K562 (cell line): ENCODE data around the gene OR7C1. TPM values are rescaled to one million over a fixed set of nuclear protein-coding genes. Genes with fewer than 3 reads are reported as not detected.
A peak's percentile ranks its signal among the peaks of the same experiment; 100 is the strongest.
"Not testable (repeated sequence)": the region's sequence is repeated elsewhere in the genome, so short reads cannot be mapped to it uniquely, and the experiment has no call there.

Experiments used
- C11orf30 ChIP-seq: fragments of 450-650 bp; IDR thresholded peaks from 2 replicates; pipeline ENCODE4 v1.6.1; 2016; ENCODE audit warnings: low read depth, mild to moderate bottlenecking
- CEBPG ChIP-seq, 3 experiments: fragments of 200-800 bp in 1 of 3; sonication (Bioruptor generic) in 1 of 3; sonication (generic) in 1 of 3; formaldehyde crosslinking in 1 of 3; IDR thresholded peaks in 2 of 3; conservative IDR thresholded peaks in 1 of 3; 2 replicates each; pipeline versions ENCODE4 v1.6.1 to v1.8.0; 2016 to 2022; ENCODE audit warnings: missing compliant biosample characterization in 2 of 3, missing genetic modification characterization in 2 of 3, mild to moderate bottlenecking in 1 of 3, missing genetic modification reagents in 1 of 3
- CREM ChIP-seq: IDR thresholded peaks from 2 replicates; pipeline ENCODE4 v1.6.1; 2014; ENCODE audit warnings: antibody characterized with exemption, low read depth
- DEAF1 ChIP-seq: fragments of 450-650 bp; formaldehyde crosslinking; IDR thresholded peaks from 2 replicates; pipeline ENCODE4 v1.4.0; 2020; ENCODE audit warnings: mild to moderate bottlenecking, moderate library complexity
- ESRRA ChIP-seq: fragments of 450-650 bp; IDR thresholded peaks from 2 replicates; pipeline ENCODE4 v1.6.1; 2014; ENCODE audit warnings: low read depth, mild to moderate bottlenecking, moderate library complexity, borderline replicate concordance
- ETV5 ChIP-seq: sonication (generic); formaldehyde crosslinking; IDR thresholded peaks from 2 replicates; pipeline ENCODE4 v1.4.0; 2020; ENCODE audit warnings: low read depth, mild to moderate bottlenecking, missing genetic modification reagents
- FOS ChIP-seq: IDR thresholded peaks from 3 replicates; pipeline ENCODE4 v1.6.1; 2011; ENCODE audit not compliant: insufficient read length; ENCODE audit errors: extremely low read depth
- HDAC2 ChIP-seq: fragments of 450-650 bp; IDR thresholded peaks from 2 replicates; pipeline ENCODE4 v1.6.1; 2016; ENCODE audit warnings: mild to moderate bottlenecking
- HLTF ChIP-seq: fragments of 450-650 bp; IDR thresholded peaks from 2 replicates; pipeline ENCODE4 v1.6.1; 2016
- KLF16 ChIP-seq: IDR thresholded peaks from 2 replicates; pipeline ENCODE4 v1.6.1; 2016; ENCODE audit warnings: antibody characterized with exemption
- MECOM ChIP-seq: fragments of 250-450 bp; sonication (Bioruptor Pico); IDR thresholded peaks from 2 replicates; pipeline ENCODE4 v1.8.0; 2022; ENCODE audit warnings: inconsistent platforms
- MTA3 ChIP-seq: fragments of 450-650 bp; formaldehyde crosslinking; IDR thresholded peaks from 2 replicates; pipeline ENCODE4 v1.6.1; 2017; ENCODE audit warnings: mild to moderate bottlenecking, borderline replicate concordance
- OTX1 ChIP-seq: fragments of 450-650 bp; formaldehyde crosslinking; IDR thresholded peaks from 2 replicates; pipeline ENCODE4 v1.4.0; 2022; ENCODE audit warnings: mild to moderate bottlenecking
- POLR2AphosphoS5 ChIP-seq: IDR thresholded peaks from 2 replicates; pipeline ENCODE4 v1.6.1; 2011; ENCODE audit warnings: mild to moderate bottlenecking, low read depth, low read length, moderate library complexity; ENCODE audit not compliant: control insufficient read depth, insufficient read depth
- POLR2G ChIP-seq: fragments of 200-400 bp; formaldehyde crosslinking; IDR thresholded peaks from 2 replicates; pipeline ENCODE4 v1.6.1; 2017; ENCODE audit warnings: low read depth, mild to moderate bottlenecking, antibody characterized with exemption, low read length, moderate library complexity
- PTBP1 ChIP-seq: fragments of 200-400 bp; formaldehyde crosslinking; IDR thresholded peaks from 2 replicates; pipeline ENCODE4 v1.6.1; 2017; ENCODE audit warnings: low read depth, low read length
- RBFOX2 ChIP-seq: fragments of 200-400 bp; formaldehyde crosslinking; IDR thresholded peaks from 2 replicates; pipeline ENCODE4 v1.6.1; 2017; ENCODE audit warnings: low read depth, mild to moderate bottlenecking, low read length, moderate library complexity
- RNF2 ChIP-seq: sonication (generic); IDR thresholded peaks from 2 replicates; pipeline ENCODE4 v1.6.1; 2016
- SMARCA5 ChIP-seq: fragments of 450-650 bp; IDR thresholded peaks from 2 replicates; pipeline ENCODE4 v1.6.1; 2016
- STAT5A ChIP-seq: IDR thresholded peaks from 2 replicates; pipeline ENCODE4 v1.6.1; 2012; ENCODE audit warnings: low read length, inconsistent platforms, borderline replicate concordance
- TAL1 ChIP-seq: fragments of 450-650 bp; IDR thresholded peaks from 2 replicates; pipeline ENCODE4 v1.6.1; 2016; ENCODE audit warnings: mild to moderate bottlenecking
- ZFP36 ChIP-seq: fragments of 150-350 bp; IDR thresholded peaks from 2 replicates; pipeline ENCODE4 v1.6.1; 2018; ENCODE audit warnings: low read length, low read depth; ENCODE audit not compliant: partially characterized antibody
- ZNF239 ChIP-seq: fragments of 250-450 bp; sonication (Bioruptor Pico); IDR thresholded peaks from 2 replicates; pipeline ENCODE4 v1.4.0; 2020; ENCODE audit warnings: mild to moderate bottlenecking
- ZNF583 ChIP-seq: fragments of 250-450 bp; sonication (Bioruptor Pico); IDR thresholded peaks from 2 replicates; pipeline ENCODE4 v1.4.0; 2020
- polyA plus RNA-seq, 8 experiments: library from polyadenylated mRNA; depleted of rRNA in 4 of 8; stranded (reverse) in 5 of 8; unstranded in 3 of 8; fragments of >200 nt; fragmentation: Nextera tagmentation in 2 of 8; fragmentation: Illumina TruSeq in 1 of 8; extraction: Ambion mirVana in 2 of 8; extraction: Trizol in 1 of 8; gene quantifications; 2 replicates each; pipeline versions ENCODE4 v1.2.1 to v1.2.3, GENCODE V29; 2011 to 2014; ENCODE audit warnings: inconsistent platforms in 1 of 8, missing spikeins in 1 of 8
- total RNA-seq, 7 experiments: library from RNA; depleted of rRNA in 6 of 7; stranded (reverse); fragments of >200 nt in 6 of 7; fragmentation: Illumina TruSeq in 2 of 7; extraction: Trizol in 2 of 7; gene quantifications; 2 replicates each; pipeline versions ENCODE4 v1.2.1 to v1.2.3, GENCODE V29; 2011 to 2021; ENCODE audit warnings: low replicate concordance in 1 of 7

OR7C1 gene
- total and polyA plus RNA-seq, 9 of the 15 experiments (the other 6 are each of a cell fraction or from before 2014, with no cell fraction given): 0.01 to 0.18 (median 0.10) TPM; not detected in 1

- TF ChIP-seq ZNF583 (0 out of 2 replicates have a peak, but pooled peaks have one; percentile 11), SMARCA5 (peak; percentile 100), HDAC2 (peak; percentile 99), RBFOX2 (peak; percentile 60), DEAF1 (CRISPR knock-in tag) (peak; percentile 59), MECOM (CRISPR knock-in tag) (peak; percentile 81; the same call in 1 of the 2 replicates), ETV5 (peak; percentile 76), OTX1 (CRISPR knock-in tag) (0 out of 2 replicates have a peak, but pooled peaks have one; percentile 54), ZNF239 (CRISPR knock-in tag) (peak; percentile 20; the same call in 1 of the 2 replicates), FOS (peak; percentile 38), C11orf30 (peak; percentile 33; the same call in 1 of the 2 replicates), ZFP36 (peak; percentile 97), ESRRA (peak; percentile 81; the same call in 1 of the 2 replicates), HLTF (peak; percentile 31; the same call in 1 of the 2 replicates), KLF16 (peak; percentile 71), PTBP1 (peak; percentile 98), STAT5A (peak; percentile 26; the same call in 1 of the 2 replicates), RNF2 (peak; percentile 42; the same call in 1 of the 2 replicates), CEBPG (tag; conservative IDR thresholded peaks at IDR 0.05 in 1 of 2, IDR thresholded peaks at IDR 0.05 in 1 of 2) (0 out of 4 replicates have a peak, but pooled peaks of 1 of the 2 experiments have one; percentile 5), TAL1 (peak; percentile 43), MTA3 (0 out of 2 replicates have a peak, but pooled peaks have one; percentile 52), CREM (peak; percentile 50; the same call in 1 of the 2 replicates), POLR2AphosphoS5 (0 out of 2 replicates have a peak, but pooled peaks have one; percentile 15), POLR2G (0 out of 2 replicates have a peak, but pooled peaks have one; percentile 38)
- TF ChIP-seq CEBPG (CRISPR knock-in tag; IDR thresholded peaks at IDR 0.05): not testable (repeated sequence)
Observed at GRCh38 chr19:14785102-14785793, 49.7 kb downstream of the OR7C1 start (continued).
